Stimulated activated CD4-positive, alpha-beta T cell treated with anti-CD3 and anti-CD28 coated beads, TNF-alpha, amount 100 ng/mL, for 4 hours (primary cell): ENCODE measurements around the gene ANO6.
"Not testable (repeated sequence)": the region's sequence is repeated elsewhere in the genome, so short reads cannot be mapped to it uniquely, and the experiment has no call there.

Experiments used
- DNase-seq, 3 experiments: peaks; one replicate each; pipeline ENCODE4 v3.0.0-alpha.2; 2020; ENCODE audit warnings: low read depth in 3 of 3

The ANO6 gene, protein sequence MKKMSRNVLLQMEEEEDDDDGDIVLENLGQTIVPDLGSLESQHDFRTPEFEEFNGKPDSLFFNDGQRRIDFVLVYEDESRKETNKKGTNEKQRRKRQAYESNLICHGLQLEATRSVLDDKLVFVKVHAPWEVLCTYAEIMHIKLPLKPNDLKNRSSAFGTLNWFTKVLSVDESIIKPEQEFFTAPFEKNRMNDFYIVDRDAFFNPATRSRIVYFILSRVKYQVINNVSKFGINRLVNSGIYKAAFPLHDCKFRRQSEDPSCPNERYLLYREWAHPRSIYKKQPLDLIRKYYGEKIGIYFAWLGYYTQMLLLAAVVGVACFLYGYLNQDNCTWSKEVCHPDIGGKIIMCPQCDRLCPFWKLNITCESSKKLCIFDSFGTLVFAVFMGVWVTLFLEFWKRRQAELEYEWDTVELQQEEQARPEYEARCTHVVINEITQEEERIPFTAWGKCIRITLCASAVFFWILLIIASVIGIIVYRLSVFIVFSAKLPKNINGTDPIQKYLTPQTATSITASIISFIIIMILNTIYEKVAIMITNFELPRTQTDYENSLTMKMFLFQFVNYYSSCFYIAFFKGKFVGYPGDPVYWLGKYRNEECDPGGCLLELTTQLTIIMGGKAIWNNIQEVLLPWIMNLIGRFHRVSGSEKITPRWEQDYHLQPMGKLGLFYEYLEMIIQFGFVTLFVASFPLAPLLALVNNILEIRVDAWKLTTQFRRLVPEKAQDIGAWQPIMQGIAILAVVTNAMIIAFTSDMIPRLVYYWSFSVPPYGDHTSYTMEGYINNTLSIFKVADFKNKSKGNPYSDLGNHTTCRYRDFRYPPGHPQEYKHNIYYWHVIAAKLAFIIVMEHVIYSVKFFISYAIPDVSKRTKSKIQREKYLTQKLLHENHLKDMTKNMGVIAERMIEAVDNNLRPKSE

DNA sequence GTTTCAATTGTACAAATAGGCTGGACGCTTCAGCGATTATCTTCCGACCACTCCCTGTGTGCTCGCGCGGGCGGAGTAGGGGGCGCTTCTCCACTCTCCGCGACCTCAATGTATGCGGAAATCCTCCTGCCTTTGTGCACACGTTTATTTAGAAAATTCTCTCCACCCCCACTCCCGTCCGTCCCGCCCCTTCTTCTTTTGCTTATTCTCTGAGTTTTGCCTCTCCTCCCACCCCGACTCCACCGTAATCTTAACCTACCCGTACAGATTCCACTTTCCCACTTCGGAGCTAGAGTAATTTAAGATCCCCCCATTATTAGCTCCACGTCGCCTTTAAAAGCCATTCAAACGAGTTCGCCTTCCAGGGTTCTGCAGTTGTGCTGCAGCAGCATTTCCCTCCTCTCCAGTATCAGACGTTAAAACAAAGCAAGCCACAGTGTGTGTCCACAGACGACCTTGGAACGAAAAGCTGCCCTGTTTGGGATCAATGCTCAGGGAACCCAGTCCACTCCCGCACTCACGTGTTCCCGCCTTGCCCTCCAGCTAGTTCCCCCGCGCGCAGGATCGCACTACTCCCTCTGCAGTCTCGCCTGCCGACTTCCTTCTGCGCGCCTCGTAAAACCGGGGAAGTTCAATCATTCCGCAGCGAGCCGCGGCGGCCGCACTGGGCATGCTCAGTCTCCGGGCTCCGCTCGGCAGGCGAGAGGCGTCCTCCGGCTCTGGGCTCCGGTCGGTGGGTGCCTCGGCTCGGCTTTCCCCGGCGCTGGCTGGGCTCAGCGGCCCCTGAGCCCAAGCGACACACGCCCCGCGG lies at the start of gene ANO6:
Gene ANO6, plus strand, starts transcription at position 677 of the 811 bp plus-strand sequence. CDS start 227 bp downstream, outside the sequence.
- peak; percentile 59 to 71 (median 63) for DNase-seq

GRCh38 chr12:45168976-45169375 lies 46.9 kb upstream of the ANO6 start:
- no peak for DNase-seq

DNA sequence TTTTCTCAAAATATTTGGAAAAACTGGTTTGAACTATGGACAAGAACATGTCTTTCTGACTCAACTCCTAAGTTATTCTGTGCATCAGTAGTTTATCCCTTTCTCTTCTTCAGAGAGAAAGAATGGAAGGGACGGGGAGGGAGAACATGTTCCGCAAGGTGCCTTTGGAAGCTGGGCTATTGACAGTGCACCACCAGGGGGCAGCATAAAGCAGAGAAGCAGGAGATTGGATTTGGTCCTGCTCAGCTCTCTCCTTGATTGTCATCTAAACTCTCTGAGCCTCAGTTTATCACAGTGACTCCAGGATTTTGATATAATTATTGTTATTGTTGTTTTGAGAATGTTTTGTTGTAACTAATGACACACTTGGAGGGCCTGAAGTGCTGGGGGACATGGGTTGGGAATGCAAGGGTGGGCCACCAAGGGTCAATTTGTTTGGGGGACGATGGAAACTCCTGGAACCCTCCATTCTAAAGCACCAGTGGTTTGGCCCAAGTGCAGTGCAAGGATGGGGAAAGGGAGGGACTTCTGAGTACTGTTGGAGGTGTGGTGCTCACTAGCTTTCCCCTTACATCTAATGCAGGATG lies 45.3 kb upstream of the ANO6 start:
- DNase-seq = peak; percentile 50 to 75 (median 69)

DNA sequence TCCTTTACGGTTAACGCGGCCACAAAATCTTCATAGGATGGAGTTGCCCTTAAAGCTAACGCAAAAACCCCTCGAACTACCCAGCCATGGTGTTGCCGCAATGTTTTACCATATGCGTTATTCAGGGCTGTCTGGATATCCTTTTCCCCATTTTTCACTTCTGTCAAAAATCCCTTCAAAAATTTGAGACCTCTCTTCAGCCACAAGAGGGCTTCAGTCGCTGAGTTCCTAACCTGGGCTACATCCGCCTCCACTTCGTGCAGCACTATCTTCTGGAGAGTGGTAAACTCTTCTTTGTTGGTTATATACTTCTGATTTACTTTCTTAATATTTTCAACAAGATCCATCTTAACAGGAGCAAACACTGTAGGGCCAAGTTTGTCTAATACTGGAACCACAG lies 42.6 kb upstream of the ANO6 start:
- DNase-seq = not testable (repeated sequence)

GRCh38 chr12:45174595-45174994 lies 41.3 kb upstream of the ANO6 start:
- no peak for DNase-seq

- no peak for DNase-seq
Measured at GRCh38 chr12:45178771-45179170, 37.1 kb upstream of the ANO6 start.

- DNase-seq = no peak
Measured at GRCh38 chr12:45182511-45182910, 33.4 kb upstream of the ANO6 start.

DNA sequence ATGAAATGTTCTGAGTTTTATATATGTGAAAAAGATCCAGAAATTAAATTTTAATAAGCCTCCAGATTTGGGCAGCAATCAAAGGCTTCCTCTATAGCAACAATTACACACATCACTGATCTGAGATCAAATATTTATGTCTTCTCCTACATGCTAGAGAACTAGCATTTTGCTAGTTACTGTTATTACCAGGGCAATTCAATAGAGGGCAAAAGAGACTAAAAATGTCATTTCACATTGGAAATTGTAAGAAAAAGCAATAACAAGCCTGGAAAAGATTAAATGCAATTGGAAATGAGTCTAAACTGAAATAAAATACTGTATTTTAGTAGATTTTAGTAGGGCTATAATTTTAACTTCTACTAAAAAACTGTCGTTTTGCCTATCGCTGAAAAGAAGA lies 32.6 kb upstream of the ANO6 start:
- no peak for DNase-seq

GRCh38 chr12:45184147-45184963 lies 31.5 kb upstream of the ANO6 start:
- DNase-seq = no peak

DNA sequence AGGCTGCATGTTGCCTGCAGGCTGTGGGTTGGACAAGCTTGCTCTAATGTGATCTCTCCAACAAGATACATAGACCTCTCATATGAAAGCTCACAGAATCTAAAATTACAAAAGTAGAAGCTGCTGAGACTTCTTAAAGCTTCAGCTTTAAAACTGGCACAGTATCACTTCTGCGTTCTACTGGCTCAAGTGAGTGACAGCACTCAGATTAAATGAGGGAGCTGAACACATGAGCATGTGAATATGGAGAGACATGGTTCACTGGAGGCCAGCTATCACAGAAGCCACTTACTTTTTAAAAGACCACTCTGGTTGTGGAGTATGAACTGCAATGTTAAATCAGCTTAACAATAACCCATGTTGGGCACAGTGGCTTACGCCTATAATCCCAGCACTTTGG lies 29.1 kb upstream of the ANO6 start:
- DNase-seq = no peak

DNA sequence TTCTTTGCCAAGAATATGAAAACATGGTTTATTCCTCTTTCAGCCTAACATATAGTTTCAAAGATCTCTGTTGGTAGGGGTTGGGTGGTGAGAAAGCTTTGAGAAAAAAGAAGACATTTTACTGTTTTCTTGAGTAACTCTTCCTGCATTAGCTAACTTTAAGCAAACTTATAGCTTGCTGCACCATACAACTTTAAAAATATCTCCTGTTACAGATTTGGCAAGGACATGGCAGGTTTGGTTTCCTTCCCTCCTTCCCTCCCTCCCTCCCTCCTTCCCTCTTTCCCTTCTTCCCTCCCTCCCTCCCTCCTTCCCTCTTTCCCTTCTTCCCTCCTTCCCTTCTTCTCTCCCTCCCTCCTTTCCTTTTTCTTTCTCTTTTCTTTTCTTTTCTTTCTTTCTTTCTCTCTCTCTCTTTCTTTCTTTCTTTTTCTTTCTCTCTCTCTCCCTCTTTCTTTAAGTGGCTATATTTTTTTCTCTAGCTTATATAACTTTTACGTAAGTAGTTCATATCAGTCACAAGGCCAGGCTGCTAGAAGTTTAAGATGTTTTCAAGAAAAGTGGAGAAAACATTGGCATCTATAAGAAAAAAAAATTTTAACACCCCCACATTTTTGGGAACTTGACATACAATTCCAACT lies 26.0 kb upstream of the ANO6 start:
- no peak for DNase-seq

GRCh38 chr12:45191239-45191638 lies 24.7 kb upstream of the ANO6 start:
- DNase-seq = no peak

- no peak for DNase-seq
Measured at GRCh38 chr12:45192707-45193106, 23.2 kb upstream of the ANO6 start.

GRCh38 chr12:45200491-45201043 lies 15.3 kb upstream of the ANO6 start:
- DNase-seq = no peak

DNA sequence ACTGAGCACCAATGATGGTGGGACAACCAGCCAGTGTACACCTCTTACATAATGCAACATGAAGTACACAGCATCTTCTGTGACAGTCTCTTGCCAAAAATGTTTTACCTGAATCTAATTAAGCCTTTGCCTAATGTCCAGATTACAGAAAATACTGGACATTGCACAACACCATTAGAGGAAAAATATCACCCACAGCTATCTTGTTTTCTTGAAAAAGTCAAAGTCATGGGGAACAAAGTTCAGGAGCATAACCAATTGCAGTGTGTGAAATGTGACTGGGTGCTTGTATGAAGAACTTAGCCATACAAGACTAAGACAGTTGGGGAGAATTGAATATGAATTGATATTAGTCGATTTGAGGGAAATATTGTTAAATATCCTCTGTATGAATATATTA lies 12.1 kb upstream of the ANO6 start:
- DNase-seq = no peak

GRCh38 chr12:45204757-45205156 lies 11.1 kb upstream of the ANO6 start:
- DNase-seq = no peak

GRCh38 chr12:45205165-45205825 lies 10.6 kb upstream of the ANO6 start:
- no peak for DNase-seq

GRCh38 chr12:45208604-45209487 lies 7.0 kb upstream of the ANO6 start:
- no peak for DNase-seq
